NCI-H1694 treated with DMSO at 0.1 percent for 48 hours (cell line): Measurements from ENCODE around the gene TOLLIP.
A peak's percentile ranks its signal among the peaks of the same experiment; 100 is the strongest.
"Not testable (repeated sequence)": the region's sequence is repeated elsewhere in the genome, so short reads cannot be mapped to it uniquely, and the experiment has no call there.

ENCODE experiments used
- DNase-seq: peaks from one replicate; lab custom pipeline; 2025; lab: John Stamatoyannopoulos, UW

Gene TOLLIP

DNA sequence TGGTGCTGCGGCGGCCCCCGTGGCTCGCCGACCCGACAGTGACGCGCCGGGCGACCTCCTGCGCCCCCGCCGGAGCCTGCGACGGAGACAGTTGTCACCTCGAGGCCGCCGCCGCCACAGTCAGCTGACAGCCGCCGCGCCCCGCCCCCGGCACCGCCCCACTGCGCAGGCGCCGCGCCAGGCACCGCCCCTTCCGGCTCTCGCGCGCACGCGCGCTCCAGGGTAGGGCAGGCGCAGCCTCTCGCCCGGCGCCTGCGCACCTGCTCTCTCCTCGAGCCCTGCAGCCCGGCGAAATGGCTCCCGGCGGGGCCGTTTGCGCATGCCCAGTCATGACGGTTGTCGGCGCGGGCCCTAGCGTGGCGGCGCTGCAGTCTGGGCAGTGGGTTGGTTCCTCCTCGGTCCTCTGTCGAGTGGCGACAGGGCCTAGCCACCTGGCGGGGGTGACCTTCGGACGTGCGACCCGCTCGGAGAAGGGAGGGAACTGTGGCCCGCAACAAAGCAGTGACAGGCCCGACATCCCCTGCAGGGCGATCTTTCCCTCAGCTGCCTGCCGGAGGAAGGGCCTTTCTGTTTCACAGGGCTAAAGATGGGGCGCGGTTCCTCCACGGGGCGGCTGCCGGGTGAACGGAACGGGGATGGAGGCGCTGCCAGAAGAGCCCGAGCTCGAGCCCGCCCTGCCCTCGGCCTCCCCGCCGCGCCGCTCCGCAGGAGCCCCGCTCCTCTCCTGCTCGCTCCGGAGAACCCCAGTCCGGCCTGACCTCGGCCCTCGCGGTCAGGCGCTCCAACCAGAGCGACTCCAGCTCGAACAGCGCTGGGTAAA lies at the start of gene TOLLIP:
TOLLIP (minus strand) TSS at position 135 of the 820 bp plus-strand sequence; CDS start at position 1, 134 bp downstream.
- peak; percentile 67 for DNase-seq

DNA sequence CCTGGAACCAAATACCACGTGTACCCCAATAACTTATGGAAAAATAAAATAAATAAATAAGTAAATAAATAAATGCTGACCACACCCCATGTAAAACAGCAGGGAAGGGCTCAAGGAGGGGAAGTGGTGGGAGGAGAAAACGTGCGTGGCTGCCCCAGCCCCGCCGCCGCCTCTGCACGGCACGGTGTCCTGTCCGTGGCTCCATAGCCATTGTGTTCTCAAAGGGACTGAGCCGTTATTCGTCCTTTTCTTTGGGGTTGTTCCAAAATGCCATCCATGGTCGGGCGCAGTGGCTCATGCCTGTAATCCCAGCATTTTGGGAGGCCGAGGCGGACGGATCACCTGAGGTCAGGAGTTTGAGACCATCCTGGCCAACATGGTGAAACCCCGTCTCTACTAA lies 49.5 kb upstream of the TOLLIP start:
- not testable (repeated sequence) for DNase-seq

- no peak for DNase-seq
Observed at GRCh38 chr11:1358286-1358685, 48.9 kb upstream of the TOLLIP start.

- no peak for DNase-seq
Observed at GRCh38 chr11:1356478-1356960, 47.1 kb upstream of the TOLLIP start.

GRCh38 chr11:1356007-1356435 lies 46.6 kb upstream of the TOLLIP start:
- DNase-seq = no peak

GRCh38 chr11:1354125-1354938 lies 44.9 kb upstream of the TOLLIP start:
- no peak for DNase-seq

DNA sequence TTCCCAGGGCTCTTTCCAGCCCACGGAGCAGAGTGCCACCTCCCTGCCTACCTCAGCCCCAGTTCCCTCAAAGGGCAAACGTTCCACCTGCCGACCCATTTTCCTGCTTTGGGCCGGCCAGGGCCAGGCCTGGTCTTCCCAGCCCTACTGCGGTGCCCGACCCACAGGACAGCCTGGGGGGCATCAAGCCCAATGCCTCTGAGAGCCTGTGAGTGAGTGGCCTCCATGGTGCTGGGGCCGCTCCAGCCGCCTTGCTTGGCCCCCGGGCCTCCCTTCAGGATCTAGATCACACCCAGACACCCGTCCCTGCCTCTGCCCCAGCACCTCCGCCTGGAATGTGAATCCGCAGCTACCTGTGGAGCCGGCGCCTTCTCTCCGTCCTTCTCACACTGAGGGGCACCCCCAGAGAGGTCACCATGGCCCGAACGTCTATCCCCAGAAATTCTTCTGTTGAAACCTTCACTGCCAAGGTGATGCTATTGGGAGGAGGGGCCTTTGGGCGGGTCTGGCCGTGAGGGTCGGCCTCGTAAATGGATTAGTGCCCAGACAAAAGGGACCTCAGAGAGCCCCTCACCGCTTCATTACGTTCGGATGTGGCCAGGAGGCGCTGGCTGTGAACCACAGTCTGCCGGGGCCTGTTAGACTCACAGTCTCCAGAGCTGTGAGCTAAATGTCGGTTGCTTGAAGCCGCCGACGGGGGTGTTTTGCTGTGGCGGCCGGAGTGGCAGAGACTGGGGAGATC lies 44.1 kb upstream of the TOLLIP start:
- no peak for DNase-seq

DNA sequence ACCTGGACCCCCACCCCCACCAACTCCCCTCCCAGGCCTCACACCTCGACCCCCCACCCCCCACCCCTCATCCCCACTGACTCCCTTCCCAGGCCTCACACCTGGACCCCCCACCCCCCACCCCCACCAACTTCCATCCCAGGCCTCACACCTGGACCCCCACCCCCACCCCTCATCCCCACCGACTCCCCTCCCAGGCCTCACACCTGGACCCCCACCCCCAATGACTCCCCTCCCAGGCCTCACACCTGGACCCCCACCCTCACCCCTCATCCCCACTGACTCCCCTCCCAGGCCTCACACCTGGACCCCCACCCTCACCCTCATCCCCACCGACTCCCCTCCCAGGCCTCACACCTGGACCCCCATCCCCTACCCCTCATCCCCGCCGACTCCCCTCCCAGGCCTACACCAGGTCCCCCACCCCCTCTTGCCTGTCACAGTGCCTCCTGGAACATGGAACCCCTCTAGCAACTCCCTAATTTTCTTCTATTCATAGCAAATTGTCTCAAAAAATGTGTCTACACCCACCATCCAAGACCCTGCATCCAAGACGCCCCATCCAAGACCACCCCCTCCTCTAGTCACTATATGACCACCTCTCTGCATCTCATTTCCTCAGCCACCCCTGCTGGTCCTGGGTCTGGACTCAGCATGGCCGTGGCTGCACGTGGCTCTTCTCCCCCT lies 43.4 kb upstream of the TOLLIP start:
- DNase-seq = no peak

- DNase-seq = no peak
Observed at GRCh38 chr11:1351278-1351937, 42.0 kb upstream of the TOLLIP start.

DNA sequence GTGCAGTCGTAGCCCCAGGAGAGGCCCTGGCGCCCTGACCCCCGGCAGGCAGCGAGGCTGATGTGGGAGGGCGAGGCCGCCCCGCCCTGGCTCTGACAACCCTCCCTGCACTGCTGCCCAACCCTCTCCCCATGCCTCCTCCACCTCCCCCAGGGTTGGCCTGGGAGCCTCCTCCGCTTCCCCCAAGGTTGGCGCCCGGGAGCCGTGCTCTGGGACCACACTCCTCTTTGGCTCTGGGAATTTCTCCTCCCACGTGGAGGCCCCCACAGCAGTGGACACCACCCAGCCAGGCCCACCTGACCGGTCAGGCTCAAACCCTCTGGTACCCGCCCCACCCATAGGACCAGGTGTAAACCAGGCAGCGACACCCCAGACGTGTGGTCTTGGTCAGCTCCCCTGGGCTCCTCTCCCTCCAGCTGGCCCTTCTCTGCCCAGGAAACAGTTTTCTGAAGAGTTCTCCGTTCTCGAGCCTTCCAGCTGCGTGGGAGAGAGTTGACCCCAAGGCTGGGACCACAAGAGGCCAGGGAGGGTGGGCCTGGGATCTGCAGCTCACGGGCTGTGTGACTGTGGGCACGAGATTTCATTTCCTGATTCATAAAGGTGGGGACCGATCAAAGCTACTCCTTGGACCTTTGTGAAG lies 40.8 kb upstream of the TOLLIP start:
- no peak for DNase-seq

- DNase-seq = no peak
Observed at GRCh38 chr11:1349327-1350041, 40.1 kb upstream of the TOLLIP start.

- DNase-seq = no peak
Observed at GRCh38 chr11:1348796-1349326, 39.4 kb upstream of the TOLLIP start.

- DNase-seq = no peak
Observed at GRCh38 chr11:1348146-1348795, 38.8 kb upstream of the TOLLIP start.

GRCh38 chr11:1347411-1347999 lies 38.1 kb upstream of the TOLLIP start:
- DNase-seq = not testable (repeated sequence)

GRCh38 chr11:1346669-1347390 lies 37.4 kb upstream of the TOLLIP start:
- DNase-seq = no peak

DNA sequence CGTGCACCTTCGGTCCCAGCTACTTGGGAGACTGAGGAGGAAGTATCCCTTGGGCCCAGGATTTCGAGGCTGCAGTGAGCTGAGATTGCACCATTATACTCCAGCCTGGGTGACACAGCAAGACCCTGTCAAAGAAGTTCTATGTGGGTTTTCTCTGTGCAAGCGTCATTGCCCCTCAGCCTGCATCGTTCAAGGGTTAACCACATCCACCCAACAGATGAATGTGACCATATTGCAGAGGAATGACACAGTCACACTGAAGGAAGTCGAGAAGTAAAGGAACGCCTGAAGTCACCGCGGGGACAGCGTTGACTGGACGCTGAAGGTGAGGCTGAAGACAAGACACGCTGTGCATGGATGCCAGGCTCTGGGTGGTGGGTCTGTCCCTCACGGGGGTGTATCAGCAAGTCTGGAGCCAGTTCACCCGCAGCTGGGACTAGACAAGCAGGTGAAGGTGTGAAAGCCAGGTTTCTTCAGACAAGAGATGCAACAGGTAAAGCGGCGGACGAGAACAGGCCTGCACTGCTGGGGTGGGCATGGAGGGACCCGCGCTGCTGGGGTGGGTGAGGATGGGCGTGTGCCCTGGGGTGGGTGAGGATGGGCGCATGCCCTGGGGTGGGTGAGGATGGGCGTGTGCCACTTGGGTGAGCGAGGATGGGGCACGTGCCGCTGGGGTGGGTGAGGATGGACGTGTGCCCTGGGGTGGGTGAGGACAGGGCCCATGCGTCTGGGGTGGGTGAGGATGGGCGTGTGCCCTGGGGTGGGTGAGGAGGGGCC lies 36.5 kb upstream of the TOLLIP start:
- no peak for DNase-seq

- DNase-seq = no peak
Observed at GRCh38 chr11:1344056-1344635, 34.7 kb upstream of the TOLLIP start.
